Esophagus squamous epithelium (tissue), 5 donors: ENCODE data around the gene LDLRAP1. TPM values are rescaled to one million over a fixed set of nuclear protein-coding genes. Genes with fewer than 3 reads are reported as not detected.

Source experiments
- DNase-seq: peaks from one replicate; lab custom pipeline; 2025; lab: John Stamatoyannopoulos, UW
- H3K27ac ChIP-seq, 4 donors: fragments of 200-600 bp; sonication (generic); one replicate each; pipeline ENCODE4 v1.5.1; 2016 to 2019; ENCODE audit warnings: mild to moderate bottlenecking in 1 of 4
- H3K27me3 ChIP-seq, 4 donors: fragments of 200-600 bp; sonication (generic); 1 replicate in 3 of 4; 2 replicates in 1 of 4; pipeline versions ENCODE4 v1.5.1 to v1.6.0; 2017 to 2021; ENCODE audit warnings: antibody characterized with exemption in 1 of 4
- H3K36me3 ChIP-seq, 3 donors: fragments of 200-600 bp; sonication (generic); one replicate each; pipeline ENCODE4 v1.5.1; 2016 to 2019
- H3K4me1 ChIP-seq, 3 donors: fragments of 200-600 bp; sonication (generic); one replicate each; pipeline ENCODE4 v1.5.1; 2017 to 2019
- H3K4me3 ChIP-seq, 4 donors: fragments of 200-600 bp; sonication (generic); 1 replicate in 3 of 4; 2 replicates in 1 of 4; pipeline ENCODE4 v1.5.1; 2016 to 2019; ENCODE audit warnings: mild to moderate bottlenecking in 2 of 4, moderate library complexity in 1 of 4
- H3K9me3 ChIP-seq, 3 donors: fragments of 200-600 bp; sonication (generic); one replicate each; pipeline ENCODE4 v1.5.1; 2016 to 2019
- CTCF ChIP-seq, 6 experiments: fragments of 450-650 bp in 4 of 6; fragments of 200-600 bp in 2 of 6; sonication (generic) in 2 of 6; IDR thresholded peaks; one replicate each; pipeline ENCODE4 v1.5.1; 2016 to 2019; ENCODE audit warnings: antibody characterized with exemption in 6 of 6, mild to moderate bottlenecking in 4 of 6, moderate library complexity in 4 of 6
- POLR2A ChIP-seq, 4 donors: fragments of 450-650 bp; IDR thresholded peaks; one replicate each; pipeline ENCODE4 v1.6.1; 2017; ENCODE audit warnings: antibody characterized with exemption in 4 of 4, mild to moderate bottlenecking in 4 of 4, moderate library complexity in 3 of 4
- WGBS, 2 donors: methylation state at CpG; one replicate each; pipeline ENCODE4 v1.1.5; 2018; 5-methylcytosine and 5-hydroxymethylcytosine counted together
- intact Hi-C: fragments of 100-400 bp; cut with DNase I; formaldehyde crosslinking; loops from one replicate; pipeline ENCODE4 v1.15.0; 2022
- total RNA-seq, 4 donors: library from RNA; depleted of rRNA; stranded (reverse); fragments of >200 nt; gene quantifications; one replicate each; pipeline ENCODE4 v1.1.0, GENCODE V29; 2016
- donor health status: DM: yes; HTN: yes; CAD: no.

Gene LDLRAP1
- total RNA-seq, 4 donors from 2014 or later: 17.0 to 21.4 (median 19.5) TPM

- H3K27me3 ChIP-seq: no peaks in the 10 kb centered on the region
- 19 to 32% methylated on average over 1 to 2 of the region's 4 CpGs for WGBS, 2 donors
- peaks cover 6 to 62% (median 12%) of the 10 kb centered on the region in 3 donors for H3K36me3 ChIP-seq
- no peak for DNase-seq
- peaks cover 36 to 89% (median 50%) of the 10 kb centered on the region in 3 donors for H3K4me1 ChIP-seq
- H3K4me3 ChIP-seq: no peak overlapping the region
- no peaks in the 10 kb centered on the region for H3K9me3 ChIP-seq
- TF ChIP-seq CTCF (IDR thresholded peaks at IDR 0.05): no peak
- no peak for TF ChIP-seq POLR2A (IDR thresholded peaks at IDR 0.05)
- peak overlapping the region; percentile 48 to 76 (median 65) for H3K27ac ChIP-seq
- intact Hi-C loops: no loop called here
Measured at GRCh38 chr1:25560788-25561187, 17.4 kb downstream of the LDLRAP1 start.

DNA sequence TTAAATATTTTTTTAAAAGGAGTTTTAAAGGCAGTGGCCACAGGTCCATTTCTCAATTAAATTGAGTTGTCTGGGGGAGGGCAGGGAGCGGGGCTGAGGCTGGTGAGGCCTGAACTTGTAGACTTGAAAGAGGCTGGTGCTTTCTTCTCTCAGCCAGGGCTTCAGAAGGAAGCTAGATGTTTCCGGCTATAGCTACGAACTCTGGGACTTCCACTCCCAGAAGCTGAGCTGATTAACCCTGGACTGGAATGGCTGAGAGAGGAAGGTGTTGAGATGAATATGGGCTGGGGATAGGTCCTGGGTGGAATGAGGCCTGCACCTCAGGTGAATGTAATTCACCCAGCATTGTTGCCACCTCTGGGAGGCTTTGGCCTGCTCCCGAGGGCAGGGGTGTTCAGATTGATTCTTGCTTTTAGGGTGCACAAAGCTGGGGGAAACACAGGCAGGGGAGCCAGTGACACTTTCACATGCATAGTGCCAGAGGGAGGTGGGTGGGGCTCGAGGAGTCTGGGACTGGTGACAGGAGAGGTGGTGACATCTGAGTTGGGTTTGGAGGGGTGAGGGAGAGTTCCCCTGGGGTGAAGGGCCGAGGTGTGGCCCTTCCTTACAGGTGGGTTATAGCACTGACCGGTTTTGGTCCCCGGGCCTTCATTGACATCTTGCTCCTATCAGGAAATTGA, 18.2 kb downstream of the LDLRAP1 start:
- peaks cover 32 to 89% (median 50%) of the 10 kb centered on the region in 3 donors for H3K4me1 ChIP-seq
- H3K36me3 ChIP-seq: peaks cover 6 to 63% (median 12%) of the 10 kb centered on the region in 3 donors
- H3K27me3 ChIP-seq: no peaks in the 10 kb centered on the region
- H3K9me3 ChIP-seq: no peaks in the 10 kb centered on the region
- DNase-seq: no peak
- TF ChIP-seq POLR2A (IDR thresholded peaks at IDR 0.05): no peak
- no peak for TF ChIP-seq CTCF (IDR thresholded peaks at IDR 0.05)
- intact Hi-C loops: no loop called here
- peak overlapping the region; percentile 48 to 76 (median 65) for H3K27ac ChIP-seq
- WGBS, 2 donors: 34 to 48% methylated on average over 8 of the region's 8 CpGs
- no peak overlapping the region for H3K4me3 ChIP-seq

GRCh38 chr1:25562101-25562927, 18.9 kb downstream of the LDLRAP1 start:
- TF ChIP-seq POLR2A (IDR thresholded peaks at IDR 0.05) (peak in 1 of 4 donors; percentile 21), CTCF (IDR thresholded peaks at IDR 0.05) (no peak)
- 35 to 52% methylated on average over 4 of the region's 8 CpGs for WGBS, 2 donors
- Histone ChIP-seq H3K4me1 (peaks cover 33 to 89% (median 50%) of the 10 kb centered on the region in 3 donors), H3K9me3 (no peaks in the 10 kb centered on the region), H3K36me3 (peaks cover 6 to 61% (median 12%) of the 10 kb centered on the region in 3 donors), H3K27ac (peak overlapping the region; percentile 48 to 76 (median 65)), H3K4me3 (no peak overlapping the region), H3K27me3 (no peaks in the 10 kb centered on the region)
- DNase-seq: peak; percentile 37
- intact Hi-C loops: no loop called here

GRCh38 chr1:25562928-25563283, 19.5 kb downstream of the LDLRAP1 start:
- Histone ChIP-seq H3K36me3 (peaks cover 6 to 55% (median 12%) of the 10 kb centered on the region in 3 donors), H3K27ac (peak overlapping the region; percentile 3 to 68 (median 24)), H3K9me3 (no peaks in the 10 kb centered on the region), H3K27me3 (no peaks in the 10 kb centered on the region), H3K4me3 (no peak overlapping the region), H3K4me1 (peaks cover 39 to 89% (median 54%) of the 10 kb centered on the region in 3 donors)
- no peak for TF ChIP-seq CTCF (IDR thresholded peaks at IDR 0.05)
- intact Hi-C loops: no loop called here
- no peak for DNase-seq
- 60% methylated on average over 3 to 6 of the region's 9 CpGs for WGBS, 2 donors
